Tibial nerve (tissue), 4 donors: ENCODE results near the gene RPS6KA2. TPM values are rescaled to one million over a fixed set of nuclear protein-coding genes. Genes with fewer than 3 reads are reported as not detected.

ENCODE experiments used
- DNase-seq, 2 donors: peaks; one replicate each; pipeline ENCODE4 v3.0.0-alpha.2; 2019; ENCODE audit warnings: low spot score in 2 of 2
- H3K27ac ChIP-seq, 4 donors: fragments of 200-600 bp; sonication (generic) in 3 of 4; one replicate each; pipeline ENCODE4 v1.5.1; 2017 to 2019; ENCODE audit warnings: mild to moderate bottlenecking in 1 of 4
- H3K27me3 ChIP-seq, 2 donors: fragments of 200-600 bp; sonication (generic) in 1 of 2; one replicate each; pipeline versions ENCODE4 v1.5.1 to v1.6.0; 2017 to 2019
- H3K36me3 ChIP-seq, 3 donors: fragments of 200-600 bp; sonication (generic); one replicate each; pipeline ENCODE4 v1.5.1; 2018 to 2019
- H3K4me1 ChIP-seq, 4 donors: fragments of 200-600 bp; sonication (generic) in 3 of 4; one replicate each; pipeline ENCODE4 v1.5.1; 2017 to 2019
- H3K4me3 ChIP-seq, 4 donors: fragments of 200-600 bp; sonication (generic) in 3 of 4; one replicate each; pipeline ENCODE4 v1.5.1; 2017 to 2019; ENCODE audit warnings: mild to moderate bottlenecking in 1 of 4, moderate library complexity in 1 of 4
- H3K9me3 ChIP-seq, 4 donors: fragments of 200-600 bp; sonication (generic) in 3 of 4; one replicate each; pipeline ENCODE4 v1.5.1; 2017 to 2019
- EP300 ChIP-seq, 2 donors: sonication (generic); formaldehyde crosslinking; IDR thresholded peaks; one replicate each; pipeline ENCODE4 v1.6.1; 2017; ENCODE audit warnings: antibody characterized with exemption in 2 of 2, mild to moderate bottlenecking in 1 of 2
- POLR2A ChIP-seq, 2 donors: fragments of 450-650 bp; IDR thresholded peaks; one replicate each; pipeline ENCODE4 v1.6.1; 2017; ENCODE audit warnings: antibody characterized with exemption in 2 of 2, mild to moderate bottlenecking in 2 of 2, moderate library complexity in 2 of 2
- WGBS, 2 donors: methylation state at CpG; one replicate each; pipeline ENCODE4 v1.1.5; 2018; 5-methylcytosine and 5-hydroxymethylcytosine counted together
- total RNA-seq, 4 donors: library from RNA; depleted of rRNA; stranded (reverse); fragments of >200 nt; gene quantifications; one replicate each; pipeline ENCODE4 v1.1.0, GENCODE V29; 2016
- TF ChIP-seq, protein P1 (sequence below), 5 experiments: fragments of 200-600 bp in 3 of 5; fragments of 450-650 bp in 2 of 5; sonication (generic) in 3 of 5; IDR thresholded peaks; one replicate each; pipeline ENCODE4 v1.5.1; 2016 to 2019; ENCODE audit warnings: antibody characterized with exemption in 5 of 5, mild to moderate bottlenecking in 3 of 5, moderate library complexity in 2 of 5

RPS6KA2 gene
- total RNA-seq, 4 donors from 2014 or later = 89.6 to 153 (median 103) TPM

DNA sequence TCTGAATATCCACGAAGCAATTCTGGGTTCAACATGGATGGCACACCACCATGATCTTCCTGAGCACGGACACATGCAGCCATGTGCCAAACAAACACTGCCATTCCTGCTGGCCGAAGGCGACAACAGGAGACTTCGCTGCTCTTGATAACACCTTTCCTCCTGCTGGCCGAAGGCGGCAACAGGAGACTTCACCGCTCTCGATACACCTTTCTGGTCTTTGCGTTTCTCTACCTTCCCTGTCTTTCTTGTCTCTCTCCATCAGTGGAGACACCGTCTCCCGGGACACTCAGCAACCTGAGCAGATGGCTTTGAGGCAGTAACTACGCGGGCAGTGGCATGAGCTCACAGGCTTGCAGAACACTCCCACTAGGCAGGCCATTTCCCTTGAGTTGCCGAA lies 189.4 kb downstream of the RPS6KA2 start:
- H3K27me3 ChIP-seq = no peaks in the 10 kb centered on the region
- TF ChIP-seq POLR2A (IDR thresholded peaks at IDR 0.05) (no peak), EP300 (IDR thresholded peaks at IDR 0.05) (no peak)
- TF ChIP-seq, protein P1, sequence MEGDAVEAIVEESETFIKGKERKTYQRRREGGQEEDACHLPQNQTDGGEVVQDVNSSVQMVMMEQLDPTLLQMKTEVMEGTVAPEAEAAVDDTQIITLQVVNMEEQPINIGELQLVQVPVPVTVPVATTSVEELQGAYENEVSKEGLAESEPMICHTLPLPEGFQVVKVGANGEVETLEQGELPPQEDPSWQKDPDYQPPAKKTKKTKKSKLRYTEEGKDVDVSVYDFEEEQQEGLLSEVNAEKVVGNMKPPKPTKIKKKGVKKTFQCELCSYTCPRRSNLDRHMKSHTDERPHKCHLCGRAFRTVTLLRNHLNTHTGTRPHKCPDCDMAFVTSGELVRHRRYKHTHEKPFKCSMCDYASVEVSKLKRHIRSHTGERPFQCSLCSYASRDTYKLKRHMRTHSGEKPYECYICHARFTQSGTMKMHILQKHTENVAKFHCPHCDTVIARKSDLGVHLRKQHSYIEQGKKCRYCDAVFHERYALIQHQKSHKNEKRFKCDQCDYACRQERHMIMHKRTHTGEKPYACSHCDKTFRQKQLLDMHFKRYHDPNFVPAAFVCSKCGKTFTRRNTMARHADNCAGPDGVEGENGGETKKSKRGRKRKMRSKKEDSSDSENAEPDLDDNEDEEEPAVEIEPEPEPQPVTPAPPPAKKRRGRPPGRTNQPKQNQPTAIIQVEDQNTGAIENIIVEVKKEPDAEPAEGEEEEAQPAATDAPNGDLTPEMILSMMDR (IDR thresholded peaks at IDR 0.05) = no peak
- no peaks in the 10 kb centered on the region for H3K9me3 ChIP-seq
- no peak overlapping the region for H3K4me3 ChIP-seq
- H3K36me3 ChIP-seq = peaks cover 0 to 48% (median 0%) of the 10 kb centered on the region in 3 donors
- H3K27ac ChIP-seq = peak overlapping the region in 1 of 4 donors; percentile 84
- DNase-seq = no peak
- peaks cover 0 to 24% (median 0%) of the 10 kb centered on the region in 4 donors for H3K4me1 ChIP-seq
- 90 to 94% methylated on average over 15 of the region's 15 CpGs for WGBS, 2 donors

DNA sequence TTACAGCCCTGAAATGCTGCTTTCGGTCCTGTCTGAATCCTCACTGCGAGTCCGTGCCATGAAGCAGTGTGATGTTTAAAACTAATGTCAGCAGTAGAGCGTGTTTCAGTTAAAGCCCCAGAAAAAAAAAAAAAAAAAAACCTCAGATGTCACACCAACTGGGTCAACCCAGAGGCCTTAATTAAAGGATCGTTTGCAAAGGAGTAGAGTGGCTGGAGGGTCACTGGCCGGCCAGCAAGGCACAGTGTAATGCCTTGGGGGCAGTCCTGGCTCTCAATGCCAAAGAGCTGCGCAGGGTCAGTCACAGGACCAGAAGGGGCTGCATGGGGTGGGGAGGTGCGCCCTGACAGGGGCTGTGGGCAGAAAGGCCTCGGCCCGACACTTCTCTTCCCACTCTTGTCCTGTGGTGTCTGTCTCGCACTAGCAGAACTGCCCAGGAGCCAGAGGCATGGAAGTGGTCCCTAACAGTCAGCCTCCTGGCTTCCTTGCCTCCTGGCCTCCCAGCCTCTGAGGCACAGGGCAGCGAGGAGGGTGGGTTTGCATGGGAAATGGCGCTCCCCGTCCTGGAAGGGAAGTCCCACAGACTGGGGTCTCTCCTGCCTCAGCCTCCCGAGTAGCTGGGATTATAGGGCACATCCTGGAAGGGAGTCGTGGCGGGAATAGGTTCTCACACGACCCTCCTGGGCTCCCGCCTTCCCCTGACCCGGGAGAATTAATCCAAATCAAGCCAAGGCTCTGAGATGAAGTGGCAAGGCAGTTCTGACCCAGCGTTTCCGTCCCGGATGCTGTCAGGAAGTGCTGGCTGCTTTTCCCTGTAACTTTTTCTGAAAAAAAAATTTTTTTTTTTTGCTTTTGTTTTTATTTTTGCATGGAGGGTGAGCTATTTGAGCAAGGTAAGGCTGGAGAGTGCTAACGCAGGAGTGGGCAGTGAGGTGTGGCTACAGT lies 190.6 kb downstream of the RPS6KA2 start:
- no peak for DNase-seq
- H3K4me1 ChIP-seq = peaks cover 0 to 24% (median 0%) of the 10 kb centered on the region in 4 donors
- no peak for TF ChIP-seq POLR2A (IDR thresholded peaks at IDR 0.05)
- TF ChIP-seq, protein P1 (IDR thresholded peaks at IDR 0.05) = no peak
- no peak for TF ChIP-seq EP300 (IDR thresholded peaks at IDR 0.05)
- H3K27me3 ChIP-seq = no peaks in the 10 kb centered on the region
- no peak overlapping the region for H3K4me3 ChIP-seq
- peaks cover 0 to 53% (median 0%) of the 10 kb centered on the region in 3 donors for H3K36me3 ChIP-seq
- no peaks in the 10 kb centered on the region for H3K9me3 ChIP-seq
- 80 to 84% methylated on average over 19 to 24 of the region's 24 CpGs for WGBS, 2 donors
- H3K27ac ChIP-seq = peak overlapping the region in 3 of 4 donors; percentile 22 to 84 (median 46)

DNA sequence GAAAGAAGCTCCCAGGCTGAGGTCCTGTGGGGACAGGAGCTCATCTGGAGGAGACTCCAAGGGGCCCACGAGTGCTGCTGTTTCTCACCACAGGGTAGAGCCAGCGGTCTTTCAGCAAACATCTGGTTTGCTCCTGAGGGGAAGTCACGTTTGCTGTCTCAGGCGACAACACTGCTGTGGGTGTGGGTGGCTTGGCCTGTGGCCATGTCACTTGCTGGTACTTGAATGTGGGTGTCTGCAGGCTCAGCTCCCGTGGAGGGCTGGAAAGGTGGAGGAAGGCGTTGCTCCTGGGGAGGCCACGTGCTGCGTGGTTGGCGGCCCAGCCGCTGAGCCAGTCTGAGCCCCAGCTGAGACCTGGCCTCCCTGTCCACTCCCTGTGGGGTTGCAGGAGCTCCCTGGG lies 191.5 kb downstream of the RPS6KA2 start:
- Histone ChIP-seq H3K36me3 (peaks cover 0 to 61% (median 5%) of the 10 kb centered on the region in 3 donors), H3K27ac (peak overlapping the region in 2 of 4 donors; percentile 46 to 84), H3K27me3 (no peaks in the 10 kb centered on the region), H3K4me1 (peaks cover 0 to 24% (median 0%) of the 10 kb centered on the region in 4 donors), H3K9me3 (no peaks in the 10 kb centered on the region), H3K4me3 (no peak overlapping the region)
- peak in 1 of 2 donors; percentile 48 for DNase-seq
- TF ChIP-seq, protein P1 (IDR thresholded peaks at IDR 0.05) = peak in 1 of 5 experiments; percentile 14
- TF ChIP-seq EP300 (IDR thresholded peaks at IDR 0.05) (peak in 1 of 2 donors; percentile 85), POLR2A (IDR thresholded peaks at IDR 0.05) (no peak)
- WGBS, 2 donors = 50 to 61% methylated on average over 9 of the region's 10 CpGs

DNA sequence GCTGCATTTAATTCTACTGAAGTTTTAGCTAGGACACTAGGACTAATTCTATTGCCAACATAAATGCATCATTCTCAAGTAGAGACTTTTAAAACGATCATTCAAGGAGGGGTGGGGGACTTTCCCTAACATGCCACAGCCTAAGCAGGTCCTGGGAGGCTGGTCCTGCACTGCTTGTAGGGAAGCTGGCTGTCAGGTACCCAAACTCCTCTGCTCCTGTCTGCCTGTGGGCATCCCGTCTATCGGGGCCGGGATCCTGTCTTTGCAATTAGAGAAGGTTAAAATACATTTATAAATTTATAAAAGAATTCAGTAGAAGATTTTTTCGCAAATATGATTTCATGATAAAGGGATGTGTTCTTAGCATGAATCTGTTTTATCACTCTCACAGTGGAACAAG lies 192.7 kb downstream of the RPS6KA2 start:
- no peak for DNase-seq
- no peak overlapping the region for H3K4me3 ChIP-seq

More for the DNA sequence above, 192.7 kb downstream of the RPS6KA2 start:
- Histone ChIP-seq H3K36me3 (peaks cover 4 to 66% (median 5%) of the 10 kb centered on the region in 3 donors), H3K27ac (peak overlapping the region in 1 of 4 donors; percentile 84), H3K4me1 (peaks cover 0 to 24% (median 0%) of the 10 kb centered on the region in 4 donors), H3K9me3 (no peaks in the 10 kb centered on the region), H3K27me3 (no peaks in the 10 kb centered on the region)
- TF ChIP-seq, protein P1 (IDR thresholded peaks at IDR 0.05) = no peak
- no peak for TF ChIP-seq EP300 (IDR thresholded peaks at IDR 0.05)
- 78 to 86% methylated on average over 5 of the region's 5 CpGs for WGBS, 2 donors
